Measurements from ENCODE around the gene NXPH4.
A peak's percentile ranks its signal among the peaks of the same experiment; 100 is the strongest.

The NXPH4 gene

DNA sequence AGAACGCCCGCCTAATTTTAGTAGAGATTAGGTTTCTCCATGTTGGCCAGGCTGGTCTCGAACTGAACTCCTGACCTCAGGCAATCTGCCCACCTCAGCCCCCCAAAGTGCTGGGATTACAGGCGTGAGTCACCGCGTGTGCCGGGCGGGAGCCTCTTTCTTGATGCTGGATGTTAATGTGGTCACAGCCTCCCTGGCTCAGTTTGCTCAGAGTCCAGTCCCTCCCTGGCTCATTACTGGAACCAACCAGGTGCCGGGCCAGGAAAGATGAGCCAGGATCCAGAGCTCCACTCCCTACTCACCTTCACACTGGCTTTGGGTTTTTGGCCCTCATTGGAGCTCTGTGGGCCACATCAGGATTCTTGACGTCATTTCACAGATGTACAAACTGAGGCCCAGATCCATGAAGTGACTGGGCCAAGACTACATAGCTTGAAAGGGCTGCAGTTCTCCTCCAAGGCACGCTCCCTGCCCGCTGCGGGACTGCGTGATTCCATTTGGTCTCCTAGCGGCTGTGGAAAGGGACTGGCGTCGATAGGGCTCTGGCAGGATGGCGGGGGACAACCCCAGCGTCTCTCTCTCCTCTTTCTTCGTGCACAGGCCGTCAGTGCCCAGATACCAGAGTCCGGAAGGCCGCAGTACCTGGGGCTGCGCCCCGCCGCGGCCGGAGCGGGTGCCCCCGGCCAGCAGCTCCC, 7.8 kb downstream of the NXPH4 start:
- H3K4me1 Mint-ChIP-seq (ENCODE audit: low read depth) = peaks cover 61% of the 10 kb centered on the region
- peaks cover 76% of the 10 kb centered on the region for H3K27me3 Mint-ChIP-seq
- H3K27ac Mint-ChIP-seq = no peak overlapping the region
- H3K4me3 Mint-ChIP-seq = no peak overlapping the region
- peaks cover 3% of the 10 kb centered on the region for H3K36me3 Mint-ChIP-seq (ENCODE audit: low read depth)
- DNase-seq = no peak
- H3K9me3 Mint-ChIP-seq = no peaks in the 10 kb centered on the region

DNA sequence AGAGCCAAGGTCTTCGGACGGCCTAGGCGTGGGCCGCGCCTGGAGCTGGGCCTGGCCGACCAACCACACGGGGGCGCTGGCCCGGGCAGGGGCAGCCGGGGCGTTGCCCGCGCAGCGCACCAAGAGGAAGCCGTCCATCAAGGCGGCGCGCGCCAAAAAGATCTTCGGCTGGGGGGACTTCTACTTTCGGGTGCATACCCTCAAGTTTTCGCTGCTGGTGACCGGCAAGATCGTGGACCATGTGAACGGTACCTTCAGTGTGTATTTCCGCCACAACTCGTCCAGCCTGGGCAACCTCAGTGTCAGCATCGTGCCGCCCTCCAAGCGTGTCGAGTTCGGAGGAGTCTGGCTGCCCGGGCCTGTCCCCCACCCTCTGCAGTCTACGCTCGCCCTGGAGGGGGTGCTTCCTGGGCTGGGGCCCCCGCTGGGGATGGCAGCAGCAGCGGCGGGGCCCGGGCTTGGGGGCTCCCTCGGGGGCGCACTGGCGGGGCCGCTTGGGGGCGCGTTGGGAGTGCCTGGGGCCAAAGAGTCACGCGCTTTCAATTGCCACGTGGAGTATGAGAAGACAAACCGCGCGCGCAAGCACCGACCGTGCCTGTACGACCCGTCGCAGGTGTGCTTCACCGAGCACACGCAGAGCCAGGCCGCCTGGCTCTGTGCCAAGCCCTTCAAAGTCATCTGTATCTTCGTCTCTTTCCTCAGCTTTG, 8.5 kb downstream of the NXPH4 start:
- Mint-ChIP-seq H3K4me3 (peak overlapping the region; percentile 35), H3K36me3 (ENCODE audit: low read depth) (peaks cover 10% of the 10 kb centered on the region), H3K9me3 (no peaks in the 10 kb centered on the region), H3K4me1 (ENCODE audit: low read depth) (peaks cover 60% of the 10 kb centered on the region), H3K27me3 (peaks cover 71% of the 10 kb centered on the region), H3K27ac (no peak overlapping the region)
- peak; percentile 72 for DNase-seq

DNA sequence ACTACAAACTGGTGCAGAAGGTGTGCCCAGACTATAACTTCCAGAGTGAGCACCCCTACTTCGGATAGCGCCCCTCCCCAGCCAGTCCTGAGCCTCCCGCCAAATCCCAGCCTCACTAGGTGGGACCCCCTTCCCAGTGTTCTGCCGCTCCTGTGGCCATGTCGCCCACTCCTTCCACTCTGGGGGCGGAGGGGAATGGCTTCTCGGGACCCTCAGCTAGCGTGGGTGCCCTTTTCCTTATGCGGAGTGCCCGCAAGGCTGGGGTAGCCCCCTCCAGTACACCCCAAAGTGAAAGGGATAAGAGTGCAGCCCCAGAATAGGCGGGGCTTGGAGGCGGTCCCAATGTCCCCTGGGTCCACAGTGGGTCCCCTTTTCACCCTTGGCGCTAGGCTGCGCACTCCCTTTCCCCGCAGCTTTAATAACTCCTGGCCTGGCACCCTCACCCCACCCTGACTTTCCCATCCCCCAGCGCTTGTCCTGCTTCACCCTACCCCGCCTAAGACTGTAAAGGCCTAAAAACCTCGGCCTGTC, 9.2 kb downstream of the NXPH4 start:
- no peak for DNase-seq
- Mint-ChIP-seq H3K27ac (no peak overlapping the region), H3K4me3 (peak overlapping the region; percentile 29), H3K4me1 (ENCODE audit: low read depth) (peaks cover 63% of the 10 kb centered on the region), H3K36me3 (ENCODE audit: low read depth) (peaks cover 16% of the 10 kb centered on the region), H3K9me3 (no peaks in the 10 kb centered on the region), H3K27me3 (peaks cover 67% of the 10 kb centered on the region)

DNA sequence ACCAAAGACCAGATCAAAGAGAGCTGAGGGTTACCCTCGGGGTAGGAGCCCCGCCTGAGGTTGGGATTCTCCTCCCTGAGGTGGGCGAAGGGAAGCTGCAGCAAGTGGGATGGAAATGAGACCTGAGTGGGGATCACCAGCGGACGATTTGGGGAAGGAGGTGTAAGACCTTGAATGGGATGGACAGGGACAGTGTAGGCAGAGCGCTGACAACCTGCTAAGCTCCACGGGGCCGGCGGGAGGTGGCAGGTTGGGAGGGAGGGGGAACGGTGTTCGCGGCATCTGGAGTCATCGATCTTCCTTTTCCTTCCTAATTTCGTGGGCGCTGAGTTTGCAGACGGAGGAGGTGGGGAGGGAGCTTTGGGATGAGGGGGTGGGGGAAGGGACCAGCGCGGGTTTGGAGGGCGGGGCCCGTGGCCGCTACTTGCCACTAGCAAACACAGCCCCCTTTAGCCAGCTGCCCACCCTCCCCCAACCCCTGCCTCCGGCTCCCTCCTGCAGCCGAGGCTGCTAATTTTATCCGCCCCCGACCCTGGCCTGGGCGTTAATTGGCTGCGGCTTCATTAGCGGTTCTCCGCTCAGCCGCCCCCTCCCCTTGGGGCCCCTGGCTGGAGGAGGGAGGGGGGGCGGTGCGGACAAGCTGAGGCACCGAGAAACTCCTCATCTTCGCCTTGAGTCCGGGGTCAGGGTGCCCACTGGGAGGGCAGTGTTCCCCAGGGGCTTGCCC, 10.2 kb downstream of the NXPH4 start:
- no peak for DNase-seq
- Mint-ChIP-seq H3K4me1 (ENCODE audit: low read depth) (peaks cover 64% of the 10 kb centered on the region), H3K27ac (no peak overlapping the region), H3K36me3 (ENCODE audit: low read depth) (peaks cover 26% of the 10 kb centered on the region), H3K4me3 (peak overlapping the region; percentile 35), H3K9me3 (no peaks in the 10 kb centered on the region), H3K27me3 (peaks cover 57% of the 10 kb centered on the region)

DNA sequence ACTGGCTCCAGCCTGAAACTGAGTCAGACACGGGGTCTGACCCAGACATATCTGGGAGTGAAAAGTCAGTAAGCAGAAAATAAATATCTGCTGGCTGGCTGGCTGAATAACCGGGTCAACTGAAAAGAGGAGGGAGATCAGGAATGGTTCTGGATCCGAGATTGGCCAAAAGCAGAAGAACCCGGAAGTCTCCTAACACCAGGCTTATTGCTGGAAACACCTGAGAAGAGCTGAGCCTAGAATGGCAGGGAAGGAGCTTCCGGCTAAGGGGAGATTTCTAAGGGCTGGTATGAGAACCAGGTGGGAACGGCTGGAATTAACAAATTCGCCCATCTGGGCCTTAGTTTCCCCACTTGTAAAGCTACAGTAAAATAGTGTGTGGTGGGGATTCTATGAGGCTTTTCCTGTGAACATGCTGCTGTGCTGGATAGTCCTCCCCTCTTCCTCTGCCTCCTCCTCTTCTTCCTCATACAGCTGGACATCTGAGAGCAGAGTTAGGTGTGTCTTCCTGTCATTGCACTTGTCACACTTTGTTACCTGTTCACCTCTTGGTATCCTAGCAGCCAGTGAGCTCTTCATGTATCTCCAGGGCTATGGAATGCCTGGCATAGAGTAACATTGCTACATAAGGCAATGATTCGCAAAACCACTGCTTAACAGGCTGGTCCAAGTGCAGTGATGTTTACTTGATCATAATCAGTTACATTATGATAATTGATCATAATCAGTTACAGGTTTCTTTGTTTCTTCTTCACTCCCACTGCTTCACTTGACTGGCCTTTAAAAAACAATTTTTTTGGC, 10.9 kb downstream of the NXPH4 start:
- Mint-ChIP-seq H3K27me3 (peaks cover 49% of the 10 kb centered on the region), H3K36me3 (ENCODE audit: low read depth) (peaks cover 34% of the 10 kb centered on the region), H3K27ac (no peak overlapping the region), H3K4me3 (no peak overlapping the region), H3K9me3 (no peaks in the 10 kb centered on the region), H3K4me1 (ENCODE audit: low read depth) (peaks cover 67% of the 10 kb centered on the region)
- DNase-seq = no peak

DNA sequence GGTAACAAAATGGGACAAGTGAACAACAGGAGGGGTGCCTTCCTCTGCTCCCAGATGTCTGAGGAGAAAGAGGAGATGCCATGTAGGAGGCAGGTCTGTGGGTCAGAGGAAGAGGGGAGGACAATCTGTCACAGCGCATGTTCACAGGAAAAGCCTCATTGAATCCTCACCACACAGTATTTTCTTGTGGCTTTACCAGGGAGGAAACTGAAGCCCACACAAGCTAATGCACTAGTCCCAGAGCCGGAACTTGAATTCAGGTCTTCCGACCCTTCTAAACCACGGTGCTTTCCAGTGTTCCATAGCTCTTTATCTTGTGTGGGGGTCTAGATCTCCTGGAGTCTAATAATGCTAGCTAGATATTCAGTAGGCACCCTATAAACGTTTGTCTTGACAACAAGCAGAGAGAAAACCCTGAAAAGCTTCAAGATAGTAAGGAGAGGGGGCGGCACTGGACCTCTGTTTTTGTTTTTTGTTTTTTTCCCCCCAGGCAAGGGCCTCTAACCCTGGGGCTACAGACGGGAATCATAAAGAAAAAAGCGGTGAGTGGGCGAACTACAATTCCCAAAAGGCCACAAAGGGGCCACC, 12.5 kb downstream of the NXPH4 start:
- H3K9me3 Mint-ChIP-seq = no peaks in the 10 kb centered on the region
- peaks cover 68% of the 10 kb centered on the region for H3K4me1 Mint-ChIP-seq (ENCODE audit: low read depth)
- peaks cover 33% of the 10 kb centered on the region for H3K27me3 Mint-ChIP-seq
- H3K36me3 Mint-ChIP-seq (ENCODE audit: low read depth) = peaks cover 50% of the 10 kb centered on the region
- DNase-seq = no peak
- peak overlapping the region; percentile 99 for H3K27ac Mint-ChIP-seq
- H3K4me3 Mint-ChIP-seq = peak overlapping the region; percentile 99

DNA sequence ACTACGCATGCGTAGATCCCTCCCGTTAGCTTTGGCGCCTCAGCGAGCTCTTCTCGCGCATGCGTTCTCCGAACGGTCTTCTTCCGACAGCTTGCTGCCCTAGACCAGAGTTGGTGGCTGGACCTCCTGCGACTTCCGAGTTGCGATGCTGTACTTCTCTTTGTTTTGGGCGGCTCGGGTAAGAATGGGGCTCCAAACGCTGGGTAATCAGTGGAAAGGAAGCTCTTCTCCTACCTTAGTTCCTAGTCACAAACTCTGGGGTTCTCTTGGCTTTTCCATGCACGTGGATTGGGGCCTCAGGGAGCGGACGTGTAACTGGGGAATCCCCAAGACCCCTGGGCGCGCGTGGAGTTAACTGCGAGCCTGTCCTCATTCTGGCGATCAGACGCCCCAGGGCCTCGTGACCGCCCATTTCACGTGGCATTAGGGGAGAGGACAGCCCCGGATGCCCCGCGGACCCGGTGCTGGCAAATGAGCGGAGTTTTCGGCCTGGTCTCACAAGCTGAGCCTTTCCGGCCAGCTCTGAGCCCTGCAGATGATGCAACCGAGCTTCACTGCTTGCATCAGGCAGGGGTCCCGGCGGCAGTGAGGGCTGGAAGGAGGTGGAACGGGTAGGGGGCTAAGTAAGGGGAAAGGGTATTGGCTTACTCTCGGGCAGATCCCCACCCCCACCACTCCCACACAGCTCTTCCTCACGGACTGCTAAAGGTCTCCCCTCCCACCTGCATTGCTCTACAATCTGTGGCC, 13.2 kb downstream of the NXPH4 start, which contains the start of gene SHMT2:
TSS of gene SHMT2 (plus strand) at position 78 of the 747 bp plus-strand sequence. CDS start at position 146, 68 bp downstream.
- peak within 1 kb of the TSS; percentile 99 for H3K27ac Mint-ChIP-seq
- peak; percentile 92 for DNase-seq
- peaks cover 72% of the 10 kb centered on the region for H3K4me1 Mint-ChIP-seq (ENCODE audit: low read depth)
- peak within 1 kb of the TSS; percentile 99 for H3K4me3 Mint-ChIP-seq
- H3K9me3 Mint-ChIP-seq = no peaks in the 10 kb centered on the region
- H3K27me3 Mint-ChIP-seq = peaks cover 26% of the 10 kb centered on the region
- H3K36me3 Mint-ChIP-seq (ENCODE audit: low read depth) = peaks cover 57% of the 10 kb centered on the region

DNA sequence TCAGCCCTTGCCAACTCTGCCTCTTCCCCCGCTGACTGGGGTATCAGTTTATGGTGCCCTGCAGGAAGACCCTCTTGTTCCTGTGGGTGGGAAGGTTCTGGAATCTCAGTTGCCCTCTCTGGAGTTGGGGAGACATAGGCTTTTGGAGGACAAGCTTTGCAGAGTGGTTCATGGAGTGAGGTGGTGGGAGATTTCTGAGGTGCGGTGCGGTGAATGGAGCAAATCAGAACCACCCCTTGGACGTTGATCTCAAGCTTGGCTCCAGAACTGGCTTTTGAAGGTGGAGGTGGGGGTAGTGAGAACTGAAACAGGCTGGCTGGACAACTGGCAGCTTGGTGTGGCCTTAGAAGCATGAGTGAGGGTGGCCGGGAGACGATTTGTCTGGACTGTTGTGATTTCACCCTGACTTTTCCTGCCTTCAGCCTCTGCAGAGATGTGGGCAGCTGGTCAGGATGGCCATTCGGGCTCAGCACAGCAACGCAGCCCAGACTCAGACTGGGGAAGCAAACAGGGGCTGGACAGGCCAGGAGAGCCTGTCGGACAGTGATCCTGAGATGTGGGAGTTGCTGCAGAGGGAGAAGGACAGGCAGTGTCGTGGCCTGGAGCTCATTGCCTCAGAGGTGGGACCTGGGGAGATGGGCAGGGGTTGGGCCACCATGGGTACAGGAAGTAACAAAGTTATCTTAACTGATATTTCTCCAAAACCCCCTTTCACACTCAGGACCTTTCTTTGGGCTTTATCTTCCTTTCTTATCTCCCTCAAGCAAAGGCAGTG, 14.0 kb downstream of the NXPH4 start:
- no peaks in the 10 kb centered on the region for H3K9me3 Mint-ChIP-seq
- peak overlapping the region; percentile 99 for H3K27ac Mint-ChIP-seq
- H3K4me3 Mint-ChIP-seq = peak overlapping the region; percentile 99
- peaks cover 63% of the 10 kb centered on the region for H3K36me3 Mint-ChIP-seq (ENCODE audit: low read depth)
- peaks cover 71% of the 10 kb centered on the region for H3K4me1 Mint-ChIP-seq (ENCODE audit: low read depth)
- H3K27me3 Mint-ChIP-seq = peaks cover 23% of the 10 kb centered on the region
- no peak for DNase-seq

DNA sequence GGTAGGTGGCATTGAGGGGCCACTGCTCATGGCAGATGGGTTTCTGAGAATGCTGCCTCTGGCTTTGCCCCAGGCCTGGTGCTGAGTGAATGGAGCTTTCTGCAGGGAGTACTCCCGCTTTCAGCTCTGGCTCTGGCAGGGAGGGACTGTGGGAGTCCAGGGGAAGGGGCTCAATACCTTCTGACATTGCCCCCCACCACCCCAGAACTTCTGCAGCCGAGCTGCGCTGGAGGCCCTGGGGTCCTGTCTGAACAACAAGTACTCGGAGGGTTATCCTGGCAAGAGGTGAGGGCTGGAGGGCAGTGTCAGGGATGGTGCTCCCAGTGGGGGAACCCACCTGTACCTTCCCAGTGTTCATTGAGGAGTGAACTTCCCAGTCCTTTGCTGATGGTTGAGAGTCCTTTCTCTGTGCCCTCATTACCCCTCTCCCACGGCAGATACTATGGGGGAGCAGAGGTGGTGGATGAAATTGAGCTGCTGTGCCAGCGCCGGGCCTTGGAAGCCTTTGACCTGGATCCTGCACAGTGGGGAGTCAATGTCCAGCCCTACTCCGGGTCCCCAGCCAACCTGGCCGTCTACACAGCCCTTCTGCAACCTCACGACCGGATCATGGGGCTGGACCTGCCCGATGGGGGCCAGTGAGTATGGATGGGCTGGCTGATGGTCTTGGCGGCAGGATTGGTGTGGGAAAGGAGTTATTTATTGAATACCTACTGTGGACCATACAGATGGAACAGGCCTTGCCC, 14.9 kb downstream of the NXPH4 start:
- peak overlapping the region; percentile 99 for H3K4me3 Mint-ChIP-seq
- H3K36me3 Mint-ChIP-seq (ENCODE audit: low read depth) = peaks cover 69% of the 10 kb centered on the region
- no peaks in the 10 kb centered on the region for H3K9me3 Mint-ChIP-seq
- H3K27ac Mint-ChIP-seq = no peak overlapping the region
- H3K27me3 Mint-ChIP-seq = peaks cover 20% of the 10 kb centered on the region
- DNase-seq = no peak
- H3K4me1 Mint-ChIP-seq (ENCODE audit: low read depth) = peaks cover 69% of the 10 kb centered on the region

DNA sequence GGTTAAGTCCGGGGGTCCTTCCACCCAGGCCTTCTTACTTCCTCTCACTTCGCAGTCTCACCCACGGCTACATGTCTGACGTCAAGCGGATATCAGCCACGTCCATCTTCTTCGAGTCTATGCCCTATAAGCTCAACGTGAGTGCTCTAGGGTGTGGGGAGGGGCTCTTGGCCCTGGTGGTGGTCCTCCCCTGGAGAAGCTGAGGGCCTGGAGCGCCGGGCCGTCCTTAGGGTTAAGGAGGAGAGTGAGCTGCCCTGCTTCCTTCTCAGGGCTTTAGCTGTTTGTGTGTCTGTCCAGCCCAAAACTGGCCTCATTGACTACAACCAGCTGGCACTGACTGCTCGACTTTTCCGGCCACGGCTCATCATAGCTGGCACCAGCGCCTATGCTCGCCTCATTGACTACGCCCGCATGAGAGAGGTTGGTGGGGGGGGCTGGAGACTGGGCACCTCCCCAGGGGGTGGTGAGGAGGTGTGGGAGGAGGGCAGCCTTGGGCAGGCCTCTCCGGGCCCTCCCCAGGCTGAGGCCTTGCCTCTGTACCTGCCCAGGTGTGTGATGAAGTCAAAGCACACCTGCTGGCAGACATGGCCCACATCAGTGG, 15.7 kb downstream of the NXPH4 start:
- H3K27ac Mint-ChIP-seq = no peak overlapping the region
- peaks cover 71% of the 10 kb centered on the region for H3K4me1 Mint-ChIP-seq (ENCODE audit: low read depth)
- H3K36me3 Mint-ChIP-seq (ENCODE audit: low read depth) = peaks cover 69% of the 10 kb centered on the region
- H3K4me3 Mint-ChIP-seq = peak overlapping the region; percentile 99
- H3K9me3 Mint-ChIP-seq = no peaks in the 10 kb centered on the region
- DNase-seq = no peak
- peaks cover 23% of the 10 kb centered on the region for H3K27me3 Mint-ChIP-seq

DNA sequence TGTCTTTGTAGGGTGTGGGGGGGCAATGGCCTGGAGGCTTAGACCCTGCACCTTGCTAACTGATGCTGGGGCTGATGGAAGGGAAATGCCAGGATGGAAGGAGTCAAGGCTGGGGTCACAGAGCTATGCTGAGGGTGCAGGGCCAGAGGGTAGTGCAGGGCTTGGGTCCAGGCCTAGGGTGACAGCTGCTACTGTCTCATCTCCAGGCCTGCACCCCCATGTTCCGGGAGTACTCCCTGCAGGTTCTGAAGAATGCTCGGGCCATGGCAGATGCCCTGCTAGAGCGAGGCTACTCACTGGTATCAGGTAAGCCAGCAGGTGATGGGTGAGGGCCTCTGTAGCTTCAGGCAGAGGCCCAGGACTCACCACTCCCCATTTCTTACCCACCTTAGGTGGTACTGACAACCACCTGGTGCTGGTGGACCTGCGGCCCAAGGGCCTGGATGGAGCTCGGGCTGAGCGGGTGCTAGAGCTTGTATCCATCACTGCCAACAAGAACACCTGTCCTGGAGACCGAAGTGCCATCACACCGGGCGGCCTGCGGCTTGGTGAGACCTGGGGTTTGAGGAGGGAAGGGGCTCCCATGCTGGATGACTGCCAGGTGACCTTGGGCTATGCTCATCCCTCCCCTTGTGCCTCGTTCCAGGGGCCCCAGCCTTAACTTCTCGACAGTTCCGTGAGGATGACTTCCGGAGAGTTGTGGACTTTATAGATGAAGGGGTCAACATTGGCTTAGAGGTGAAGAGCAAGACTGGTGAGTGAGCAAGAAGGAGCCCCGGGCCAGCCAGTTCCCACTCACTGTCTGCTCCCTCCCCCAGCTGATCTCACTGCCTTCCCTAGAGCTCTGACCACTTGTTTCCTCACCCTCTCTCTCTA, 17.0 kb downstream of the NXPH4 start:
- peaks cover 76% of the 10 kb centered on the region for H3K4me1 Mint-ChIP-seq (ENCODE audit: low read depth)
- H3K27me3 Mint-ChIP-seq = peaks cover 28% of the 10 kb centered on the region
- H3K4me3 Mint-ChIP-seq = no peak overlapping the region
- H3K36me3 Mint-ChIP-seq (ENCODE audit: low read depth) = peaks cover 69% of the 10 kb centered on the region
- H3K9me3 Mint-ChIP-seq = no peaks in the 10 kb centered on the region
- H3K27ac Mint-ChIP-seq = peak overlapping the region; percentile 74
- no peak for DNase-seq

Data from activated T-cell treated with anti-CD3 and anti-CD28 coated beads, Interleukin-2, amount 50 U/mL, for 24 hours (primary cell).